Stimulated activated CD4-positive, alpha-beta T cell treated with anti-CD3 and anti-CD28 coated beads, Interleukin-2, amount 100 ng/mL, for 48 hours (primary cell): ENCODE data around the gene UNC50.
"Not testable (repeated sequence)": the region's sequence is repeated elsewhere in the genome, so short reads cannot be mapped to it uniquely, and the experiment has no call there.

Source experiments
- DNase-seq, 2 donors: peaks; one replicate each; pipeline ENCODE4 v3.0.0-alpha.2; 2020

UNC50 gene

DNA sequence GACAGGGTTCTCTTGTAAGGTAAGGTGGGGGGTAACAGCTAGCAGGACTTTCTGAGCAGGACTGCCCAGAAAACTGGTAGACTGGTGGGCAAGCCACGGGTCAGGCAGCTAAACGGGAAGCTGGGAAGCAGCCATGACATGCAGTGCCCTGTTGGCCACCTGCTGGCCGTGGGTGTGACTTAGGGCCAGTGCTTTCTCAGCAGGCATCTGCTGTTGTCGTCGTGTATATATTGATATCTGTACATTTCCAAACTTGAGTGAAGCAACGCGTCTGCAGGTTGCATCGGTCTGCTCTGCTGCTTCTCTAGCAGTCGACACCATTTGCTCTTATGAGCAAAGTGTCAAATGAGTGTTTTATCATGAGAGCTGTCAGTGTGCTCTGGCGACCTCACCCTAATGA is 31.1 kb upstream of the UNC50 start:
- DNase-seq = no peak

DNA sequence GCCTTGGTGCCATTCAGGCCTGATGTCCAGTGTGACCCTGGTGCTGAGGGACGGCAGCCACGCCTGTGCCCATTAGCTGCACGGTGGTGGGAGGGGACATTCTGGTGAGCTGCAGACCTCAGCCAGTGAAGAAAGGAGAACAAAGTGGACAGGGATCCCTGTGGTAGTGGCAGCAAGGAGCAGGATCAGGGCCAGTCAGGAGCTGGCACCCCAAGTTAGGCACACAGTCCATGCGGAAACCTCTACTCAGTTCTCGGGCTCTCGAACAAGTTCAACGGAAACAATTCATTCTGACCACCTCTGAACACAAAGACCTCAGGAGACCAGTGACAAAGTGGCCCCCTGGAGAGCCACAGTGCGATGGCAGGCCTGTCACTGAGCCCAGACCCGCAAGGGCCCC is 30.2 kb upstream of the UNC50 start:
- DNase-seq = no peak

DNA sequence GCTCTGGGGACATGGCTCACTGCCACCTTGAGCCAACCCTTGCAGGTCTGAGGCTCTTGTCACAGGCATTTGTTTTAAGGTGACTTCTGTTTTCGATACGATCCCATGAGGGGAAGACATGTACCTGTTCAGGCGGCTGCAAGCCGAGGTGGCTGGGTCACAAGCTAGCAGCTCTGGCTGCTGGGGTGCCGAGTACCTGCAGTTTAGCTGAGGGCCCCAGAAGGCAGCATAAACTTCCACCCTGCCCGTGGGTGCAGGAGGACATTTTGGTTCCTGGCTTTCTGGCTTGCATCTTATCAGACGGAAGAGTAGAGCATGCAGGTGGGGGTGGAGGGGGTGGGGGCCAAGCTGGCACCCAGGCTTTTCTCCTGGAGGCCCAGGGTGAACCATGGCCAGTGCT is 28.5 kb upstream of the UNC50 start:
- no peak for DNase-seq

DNA sequence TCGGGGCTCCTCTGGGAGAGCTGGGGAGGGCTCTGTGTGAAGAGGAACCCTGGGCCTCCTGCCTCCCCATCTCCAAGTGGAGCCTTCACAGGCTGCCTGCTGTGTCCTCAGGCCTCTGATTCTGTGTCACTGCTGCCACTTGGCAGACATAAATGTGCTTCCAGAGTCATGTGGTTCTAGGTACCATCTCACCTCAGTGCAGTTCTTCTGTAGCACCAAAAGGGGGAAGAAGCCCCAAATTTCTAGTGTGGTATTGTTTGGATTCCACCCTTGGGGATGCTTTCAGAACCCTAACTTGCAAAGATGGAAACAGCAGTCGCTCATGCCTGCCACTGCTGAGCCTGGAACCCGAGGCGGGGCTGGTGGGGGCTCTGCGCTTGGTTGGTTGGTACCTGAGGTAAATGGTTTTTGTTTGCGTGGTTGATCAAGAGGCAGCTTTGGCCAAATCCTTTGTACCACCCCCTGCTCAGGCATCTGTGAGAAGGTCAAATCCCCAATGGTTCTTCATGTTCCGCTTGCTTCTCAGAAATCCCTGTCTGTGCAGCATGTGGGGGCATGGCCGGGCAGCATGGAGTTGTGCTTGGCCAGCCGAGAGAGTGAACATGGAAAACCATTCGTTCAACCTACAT is 27.6 kb upstream of the UNC50 start:
- no peak for DNase-seq

DNA sequence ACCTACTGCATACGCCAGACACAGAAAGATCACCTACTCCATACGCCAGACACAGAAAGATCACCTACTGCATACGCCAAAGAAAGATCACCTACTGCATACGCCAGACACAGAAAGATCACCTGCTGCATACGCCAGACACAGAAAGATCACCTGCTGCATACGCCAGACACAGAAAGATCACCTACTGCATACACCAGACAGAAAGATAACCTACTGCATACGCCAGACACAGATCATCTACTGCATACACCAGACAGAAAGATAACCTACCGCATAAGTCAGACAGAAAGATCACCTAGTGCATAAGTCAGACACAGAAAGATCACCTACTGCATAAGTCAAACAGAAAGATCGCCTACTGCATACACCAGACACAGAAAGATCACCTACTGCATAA is 25.9 kb upstream of the UNC50 start:
- DNase-seq = no peak

DNA sequence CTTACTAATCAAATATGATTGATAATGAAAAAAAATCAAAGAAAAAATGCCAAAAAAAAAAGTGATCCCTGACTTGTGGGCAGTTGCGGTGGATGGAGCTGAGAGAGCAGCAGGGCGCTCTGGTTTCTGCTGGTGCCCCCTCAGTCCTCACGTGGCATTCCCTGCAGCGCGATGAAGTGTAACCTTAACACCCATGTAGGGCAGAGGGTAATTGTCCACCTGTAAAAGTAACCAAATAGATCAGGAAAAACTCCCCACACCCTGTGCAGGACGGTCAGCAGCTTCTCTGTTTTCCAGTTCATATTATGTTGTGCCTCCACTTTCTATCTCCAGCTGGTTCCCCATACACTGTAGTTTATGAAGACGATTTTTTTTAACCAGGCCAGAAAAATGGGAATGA is 25.1 kb upstream of the UNC50 start:
- DNase-seq = no peak

DNA sequence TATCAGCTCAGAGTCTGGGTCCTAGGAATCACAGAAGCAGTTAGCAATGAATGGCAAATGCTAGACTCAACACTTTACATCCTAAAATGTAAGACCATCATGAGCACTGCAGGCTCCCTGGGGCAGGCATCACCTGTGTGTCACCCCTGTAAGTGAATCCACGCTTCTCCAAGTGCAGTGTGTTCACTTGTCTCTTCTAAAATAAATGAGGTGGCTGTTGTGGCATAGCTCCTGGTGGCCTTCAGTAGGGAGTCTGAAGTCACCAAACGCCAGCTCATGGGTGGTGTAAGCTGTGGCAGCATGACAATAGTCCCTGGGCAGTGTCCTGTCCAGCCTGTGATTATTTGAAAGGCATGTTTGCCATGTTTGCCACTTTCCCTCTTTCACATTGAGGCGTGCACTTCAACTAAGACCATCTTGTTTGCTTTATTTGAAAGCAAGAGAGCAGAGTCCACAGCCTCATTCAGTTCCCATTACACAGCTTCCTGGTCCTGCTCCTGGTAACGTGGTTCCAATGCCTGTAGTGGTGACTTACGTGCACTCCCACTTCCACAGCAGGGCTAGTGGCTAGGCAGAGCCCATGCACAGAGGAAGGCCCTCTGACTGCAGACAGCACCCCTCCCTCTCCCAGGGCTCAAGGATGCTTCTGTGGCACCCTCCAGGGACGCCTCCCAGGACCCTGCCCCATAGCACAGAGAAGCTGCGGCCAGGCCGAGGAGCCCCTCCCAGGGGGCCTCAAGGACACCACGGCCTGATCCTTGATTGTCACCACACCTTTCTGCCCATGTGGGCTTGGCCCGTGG is 24.4 kb upstream of the UNC50 start:
- no peak for DNase-seq

DNA sequence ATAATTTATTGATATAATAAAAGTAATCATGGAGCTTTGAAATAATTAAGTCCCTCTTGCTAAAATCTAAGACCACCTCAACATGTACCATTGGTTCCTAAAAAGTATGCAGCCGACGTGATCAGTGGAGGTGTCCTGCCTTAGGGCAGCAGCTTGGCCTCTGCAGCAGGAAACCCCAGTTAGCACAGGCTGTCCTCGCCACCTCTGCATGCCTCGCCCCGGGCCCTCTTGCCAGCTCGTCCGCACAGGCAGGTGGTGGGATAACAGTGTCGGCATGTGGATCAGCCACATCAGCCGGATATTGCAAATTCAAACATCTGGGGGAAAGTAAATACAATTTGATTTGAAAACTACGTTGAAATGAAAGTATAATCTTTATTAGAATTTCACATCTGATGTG is 23.0 kb upstream of the UNC50 start:
- no peak for DNase-seq

DNA sequence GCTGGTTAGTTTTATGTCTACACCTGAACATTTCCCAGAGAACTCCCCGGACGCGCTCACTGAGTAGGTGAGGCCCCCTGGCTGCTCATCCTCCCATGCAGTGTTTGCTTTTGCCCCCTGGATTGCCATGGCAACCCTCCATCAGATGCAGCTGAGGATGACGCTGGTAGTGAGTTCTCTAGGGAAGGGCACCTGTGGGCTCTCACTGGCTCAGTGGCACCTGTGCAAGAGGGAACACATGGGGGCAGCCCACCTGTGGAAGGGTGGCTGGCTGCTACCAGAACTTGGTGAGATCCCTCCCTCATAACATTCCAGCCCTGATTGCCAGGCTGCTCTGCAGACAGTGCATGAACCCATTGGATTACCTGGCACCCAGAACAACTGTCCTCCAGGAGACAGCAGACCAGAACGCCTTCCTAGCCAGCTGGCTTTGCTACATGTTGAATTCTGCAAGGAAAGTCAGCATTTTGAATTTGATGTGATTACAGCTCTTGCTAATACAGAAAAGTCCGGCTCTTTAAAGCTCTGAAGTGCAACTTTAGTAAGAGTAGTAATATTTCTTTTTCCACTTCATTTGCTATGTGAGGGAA is 21.7 kb upstream of the UNC50 start:
- DNase-seq = no peak

DNA sequence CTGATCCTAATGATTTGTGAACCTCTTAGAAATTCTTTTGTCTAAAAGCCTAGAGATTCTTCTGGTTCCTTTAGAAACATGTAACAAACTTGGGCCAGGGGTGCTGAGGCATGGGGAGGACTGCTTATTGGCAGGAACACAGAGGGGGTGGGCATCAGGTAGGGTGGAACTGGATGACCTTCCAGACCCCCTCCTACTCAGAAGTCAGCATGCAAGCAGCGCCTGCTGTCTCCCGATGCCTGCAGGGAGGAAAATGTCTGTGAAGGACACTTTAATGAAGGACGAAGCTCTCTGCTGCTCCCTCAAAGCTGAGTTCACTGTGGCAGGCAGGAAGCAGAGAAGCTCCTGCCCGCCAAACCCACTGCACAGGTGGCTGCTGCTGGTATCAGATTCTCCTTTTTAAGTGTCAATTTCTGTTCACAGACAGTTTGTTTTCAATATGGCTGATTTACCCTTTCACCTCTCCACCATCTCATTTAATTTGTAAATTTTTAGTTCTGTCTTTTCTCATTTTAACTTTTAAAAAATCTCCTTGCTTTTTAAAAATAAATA is 19.4 kb upstream of the UNC50 start:
- no peak for DNase-seq

DNA sequence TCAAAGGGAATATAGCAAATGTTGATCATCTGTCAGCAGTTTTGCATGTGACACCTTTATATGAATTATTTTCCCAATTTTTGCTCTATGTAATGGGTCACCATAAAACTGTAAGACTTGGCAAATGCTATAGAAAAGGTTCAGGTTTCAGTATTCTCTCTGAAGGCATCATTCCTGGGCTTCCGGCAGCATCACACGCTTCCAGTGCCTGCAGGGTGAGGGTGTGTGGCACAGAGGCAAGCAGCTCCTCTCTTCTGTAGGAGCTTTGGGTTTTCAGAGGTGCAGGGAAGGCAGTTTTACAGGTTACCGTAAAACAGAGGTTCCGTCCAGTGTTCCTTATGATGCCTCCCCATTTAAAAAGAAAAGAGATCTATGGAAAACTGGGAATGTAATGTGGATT is 18.9 kb upstream of the UNC50 start:
- DNase-seq = no peak

DNA sequence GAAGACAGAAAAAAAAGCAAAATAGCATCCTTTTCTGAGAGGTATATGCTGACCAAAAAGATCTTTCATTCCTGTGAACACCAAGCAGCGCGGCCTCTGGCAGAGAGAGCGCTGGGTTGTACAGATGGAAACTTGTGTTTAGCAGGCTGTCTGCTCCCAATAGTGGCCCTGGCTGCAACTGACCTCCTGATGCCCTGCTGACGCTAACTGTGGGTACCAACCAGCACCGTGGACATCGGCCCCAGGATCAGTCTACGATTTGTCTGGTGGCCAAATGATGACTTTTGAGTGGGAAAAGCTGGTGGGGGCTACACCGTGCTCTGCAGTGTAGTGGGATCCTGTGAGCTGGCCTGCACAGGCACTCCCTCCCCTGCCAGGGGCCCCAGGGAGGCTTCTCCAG is 15.8 kb upstream of the UNC50 start:
- no peak for DNase-seq

DNA sequence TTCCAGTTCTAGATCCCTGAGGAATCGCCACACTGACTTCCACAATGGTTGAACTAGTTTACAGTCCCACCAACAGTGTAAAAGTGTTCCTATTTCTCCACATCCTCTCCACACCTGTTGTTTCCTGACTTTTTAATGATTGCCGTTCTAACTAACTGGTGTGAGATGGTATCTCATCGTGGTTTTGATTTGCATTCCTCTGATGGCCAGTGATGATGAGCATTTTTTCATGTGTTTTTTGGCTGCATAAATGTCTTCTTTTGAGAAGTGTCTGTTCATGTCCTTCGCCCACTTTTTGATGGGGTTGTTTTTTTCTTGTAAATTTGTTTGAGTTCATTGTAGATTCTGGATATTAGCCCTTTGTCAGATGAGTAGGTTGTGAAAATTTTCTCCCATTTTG is 13.7 kb upstream of the UNC50 start:
- DNase-seq = not testable (repeated sequence)

DNA sequence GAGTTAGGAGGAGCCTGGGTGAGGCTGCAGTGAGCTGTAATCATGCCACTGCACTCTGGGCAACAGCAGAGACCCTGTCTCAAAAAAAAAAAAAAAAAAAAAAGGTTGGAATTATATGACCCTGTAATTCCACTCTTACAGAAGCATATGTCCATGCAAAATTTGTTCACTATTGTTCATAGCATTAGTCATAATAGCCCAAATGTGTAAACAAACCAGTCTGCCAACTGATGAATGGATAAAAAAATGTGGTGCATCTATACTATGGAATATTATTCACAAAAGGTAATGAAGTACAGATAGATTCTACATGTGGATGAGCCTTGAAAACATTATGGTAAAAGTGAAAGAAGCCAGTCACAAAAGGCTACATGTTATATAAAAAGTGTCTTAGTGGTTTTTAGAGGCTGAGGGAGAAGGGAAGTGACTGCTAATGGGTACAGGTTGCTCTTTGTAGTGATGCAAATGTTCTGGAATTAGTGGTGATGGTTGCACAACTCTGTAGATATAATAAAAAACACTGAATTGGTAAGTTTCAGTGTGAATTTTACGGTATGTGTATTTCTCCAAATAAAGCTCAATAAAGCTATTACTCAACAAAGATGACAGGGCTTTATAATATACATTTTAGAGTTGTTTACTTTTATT is 9.5 kb upstream of the UNC50 start:
- no peak for DNase-seq

DNA sequence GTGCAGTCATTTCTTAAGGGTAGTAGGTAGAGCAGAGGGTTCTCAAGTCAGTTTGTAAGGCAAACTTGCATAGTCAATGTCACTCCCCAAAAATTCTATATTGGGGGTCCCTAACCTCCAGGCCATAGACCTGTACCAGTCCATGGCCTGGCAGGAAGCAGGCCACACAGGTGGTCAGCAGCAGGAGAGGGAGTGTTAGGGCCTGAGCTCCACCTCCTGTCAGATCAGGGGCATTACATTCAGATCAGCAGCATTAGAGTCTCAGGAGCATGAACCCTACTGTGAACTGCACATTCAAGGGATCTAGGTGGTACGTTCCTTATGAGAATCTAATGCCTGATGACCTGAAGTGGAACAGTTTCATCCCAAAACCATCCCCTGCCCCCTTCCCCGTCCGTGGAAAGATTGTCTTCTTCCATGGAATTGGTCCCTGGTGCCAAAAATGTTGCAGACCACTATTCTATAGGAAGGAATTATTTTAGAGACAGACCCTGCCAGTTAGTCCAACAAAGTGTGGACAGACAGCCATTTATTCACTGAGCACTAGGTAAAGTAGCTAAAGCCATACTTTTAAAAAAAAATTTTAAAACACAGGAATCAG is 6.8 kb upstream of the UNC50 start:
- no peak for DNase-seq

DNA sequence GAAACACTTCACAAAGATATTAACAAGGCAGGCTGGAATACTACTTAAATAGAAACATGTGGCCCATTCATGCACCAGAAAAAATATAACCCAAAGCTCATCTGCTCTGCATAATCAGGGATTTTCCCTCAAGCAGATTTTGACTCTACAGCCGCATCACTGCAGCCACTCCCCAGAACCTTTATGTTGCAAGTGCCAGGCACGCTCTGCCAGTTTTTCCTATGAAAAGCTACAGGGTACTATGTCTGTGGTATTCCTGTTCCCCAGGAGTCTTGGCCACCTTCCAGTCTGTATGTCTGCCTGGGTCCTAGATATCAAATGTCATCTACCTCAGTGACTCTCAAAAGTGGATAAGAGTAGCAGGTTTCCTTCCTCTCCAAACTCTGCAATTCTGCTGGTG is 3.8 kb upstream of the UNC50 start:
- no peak for DNase-seq

DNA sequence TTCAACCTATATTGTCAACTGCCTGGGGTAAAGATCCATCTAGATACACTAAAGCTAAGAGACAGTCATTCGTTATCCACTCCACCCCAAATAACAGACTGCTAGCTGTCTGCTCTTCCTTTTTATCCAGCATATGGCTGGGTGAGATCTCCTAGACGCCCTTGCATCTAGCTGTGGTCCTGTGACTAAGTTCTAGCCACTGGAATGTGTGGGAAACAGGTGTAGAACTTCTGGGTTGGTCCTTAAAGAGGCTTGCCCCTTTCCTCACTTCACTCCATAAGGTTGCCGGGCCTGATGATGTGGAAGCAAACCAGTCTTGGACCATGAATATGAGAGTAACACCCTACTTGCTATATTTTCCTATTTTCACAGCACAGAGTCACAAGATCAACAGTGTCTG is 3.3 kb upstream of the UNC50 start:
- DNase-seq = no peak

DNA sequence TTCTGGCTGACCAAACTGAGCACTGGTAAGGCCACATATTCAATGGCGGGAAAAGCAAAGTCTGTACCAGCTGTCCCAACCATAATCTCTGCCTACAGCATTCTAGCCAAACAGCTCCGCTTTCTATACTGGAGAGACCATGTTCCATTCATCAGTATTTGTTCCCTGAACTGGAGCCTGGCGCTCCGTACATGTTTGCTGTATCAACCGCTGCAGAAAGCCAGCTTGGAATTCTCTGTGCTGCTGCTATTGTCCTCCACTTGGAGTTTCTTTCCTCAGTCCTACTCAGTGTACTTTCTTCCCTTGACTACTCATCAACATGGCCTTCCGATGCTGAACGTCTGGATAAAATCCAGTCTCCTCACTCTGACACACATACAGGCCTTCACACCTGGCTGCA is 2.0 kb upstream of the UNC50 start:
- no peak for DNase-seq

DNA sequence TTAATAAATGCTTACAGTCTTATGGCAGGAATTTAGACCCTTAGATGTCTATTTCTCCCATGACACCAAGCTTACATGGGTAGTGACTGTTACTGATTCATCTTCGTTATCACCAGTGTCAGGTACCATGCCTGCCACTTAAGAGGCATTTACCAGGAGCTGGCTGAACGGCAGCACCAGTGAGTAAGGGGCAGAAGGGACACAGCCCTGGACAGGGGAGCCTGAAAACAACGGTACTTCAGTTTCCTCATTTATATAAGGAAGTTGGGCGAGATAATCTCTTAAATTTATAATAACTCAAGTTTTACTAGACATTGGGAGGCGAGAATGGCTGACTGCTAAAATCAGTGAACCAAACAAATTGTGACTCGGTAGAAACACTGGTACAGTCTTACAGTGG is 1.3 kb upstream of the UNC50 start:
- no peak for DNase-seq

DNA sequence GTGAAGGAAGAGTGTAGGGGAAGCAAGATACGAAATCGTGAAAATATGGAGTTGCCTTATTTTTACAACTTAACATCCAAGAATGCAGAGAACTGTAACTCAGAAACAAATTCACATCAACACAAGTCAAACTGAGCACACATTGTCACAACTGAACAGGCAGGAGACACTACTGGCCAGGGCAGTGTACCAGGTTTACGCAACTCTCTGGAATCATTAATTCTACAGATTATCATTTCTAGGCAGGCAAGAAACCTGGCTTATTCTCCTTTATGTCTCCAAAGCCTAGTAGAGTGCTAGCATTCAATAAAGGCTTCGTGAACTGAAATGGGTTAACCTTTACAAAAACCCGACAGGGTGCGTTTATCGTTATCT is 661 bp upstream of the UNC50 start:
- no peak for DNase-seq

DNA sequence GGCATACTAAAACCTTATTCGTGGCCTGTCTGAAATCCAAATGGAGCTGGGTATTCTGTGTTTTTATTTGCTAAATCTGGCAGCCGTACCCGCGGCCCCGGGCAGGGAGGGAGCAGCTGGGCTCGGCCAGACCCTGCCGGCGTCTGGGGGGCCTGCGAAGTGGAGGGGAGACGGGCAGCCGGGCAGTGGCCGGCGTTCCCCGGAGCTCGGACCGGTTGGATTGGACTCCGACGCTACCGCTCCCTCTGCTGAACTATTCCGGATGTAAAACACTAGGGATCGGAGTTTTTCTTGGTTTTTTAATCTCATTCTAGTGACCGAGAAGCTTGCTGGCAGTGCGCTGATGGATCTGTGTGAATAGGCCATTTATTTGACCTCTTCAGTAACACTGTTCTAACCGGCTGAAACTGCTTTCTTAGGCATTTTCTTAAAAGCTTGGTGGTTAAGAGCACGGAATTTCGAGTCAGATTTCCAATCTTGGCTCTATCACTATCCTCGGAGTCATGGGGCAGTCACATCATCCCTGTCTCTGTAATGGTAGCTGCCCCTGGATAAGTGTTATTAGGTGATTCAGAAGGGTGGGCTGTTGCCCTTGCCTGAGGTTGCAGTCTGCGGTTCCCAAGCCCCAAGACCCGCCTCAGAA is 694 bp downstream of the UNC50 start:
- no peak for DNase-seq

DNA sequence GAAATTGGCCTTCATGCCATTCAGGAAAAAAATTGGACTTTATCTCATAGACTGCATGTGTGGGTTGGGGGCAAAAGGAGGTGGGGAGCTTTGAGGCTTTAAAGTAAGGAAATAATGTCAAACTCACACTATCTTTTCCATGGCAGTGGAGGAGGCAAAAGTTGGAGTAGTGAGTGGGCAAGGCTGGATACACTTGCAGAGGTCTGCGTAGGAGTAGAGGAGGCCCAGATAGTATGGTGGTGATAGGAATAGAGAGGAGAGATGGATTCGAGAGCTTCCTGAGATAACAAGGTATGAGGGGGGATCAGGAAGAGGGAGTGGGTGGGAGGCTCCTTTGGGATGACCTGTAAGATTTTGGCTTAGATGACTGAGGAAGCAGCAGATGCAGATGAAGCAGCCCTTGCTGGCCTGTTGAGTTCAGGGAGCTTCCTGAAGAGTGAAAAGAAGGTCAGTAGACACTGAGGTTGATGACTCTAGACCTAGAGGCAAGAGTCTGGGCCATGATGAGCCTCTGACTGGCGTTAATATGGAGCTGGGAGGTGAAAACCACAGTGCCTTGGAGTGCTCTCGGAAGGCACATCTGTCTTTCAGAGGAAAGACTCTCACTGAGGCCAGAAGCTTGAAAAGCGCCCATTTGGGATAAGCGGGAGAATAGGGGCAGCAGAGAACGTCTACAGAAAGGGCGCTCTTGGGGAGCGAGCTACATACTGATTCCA is 5.8 kb downstream of the UNC50 start:
- no peak for DNase-seq
